ENCODE data around the gene SLC4A5. TPM values are rescaled to one million over a fixed set of nuclear protein-coding genes. Genes with fewer than 3 reads are reported as not detected.

SLC4A5 gene
- total and polyA plus RNA-seq, 8 donors, result 0.12 to 4.8 (median 0.58) TPM; not detected in 1

DNA sequence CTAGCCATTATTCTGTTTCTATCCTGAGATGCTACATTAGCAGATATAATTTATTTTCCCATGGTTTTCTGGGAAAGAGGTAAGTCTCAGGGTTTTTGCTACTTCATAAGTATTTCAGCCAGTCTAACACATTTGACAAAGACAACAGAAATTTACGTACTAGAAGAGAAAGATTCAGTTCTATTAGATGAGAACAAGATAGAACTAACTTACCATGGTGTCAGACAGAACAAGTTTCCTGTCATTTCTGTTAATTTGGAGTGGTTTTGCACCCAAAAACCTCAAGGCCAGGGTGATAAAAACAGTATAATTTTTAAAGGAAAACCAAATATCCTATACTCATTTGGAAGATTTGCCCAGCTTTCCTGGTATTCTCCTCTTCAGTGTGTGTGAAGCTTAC, 15.6 kb downstream of the SLC4A5 start:
- TF ChIP-seq POLR2AphosphoS5 (IDR thresholded peaks at IDR 0.05) (no peak), EP300 (IDR thresholded peaks at IDR 0.05) (no peak), POLR2A (IDR thresholded peaks at IDR 0.05) (no peak)
- TF ChIP-seq, protein P1, sequence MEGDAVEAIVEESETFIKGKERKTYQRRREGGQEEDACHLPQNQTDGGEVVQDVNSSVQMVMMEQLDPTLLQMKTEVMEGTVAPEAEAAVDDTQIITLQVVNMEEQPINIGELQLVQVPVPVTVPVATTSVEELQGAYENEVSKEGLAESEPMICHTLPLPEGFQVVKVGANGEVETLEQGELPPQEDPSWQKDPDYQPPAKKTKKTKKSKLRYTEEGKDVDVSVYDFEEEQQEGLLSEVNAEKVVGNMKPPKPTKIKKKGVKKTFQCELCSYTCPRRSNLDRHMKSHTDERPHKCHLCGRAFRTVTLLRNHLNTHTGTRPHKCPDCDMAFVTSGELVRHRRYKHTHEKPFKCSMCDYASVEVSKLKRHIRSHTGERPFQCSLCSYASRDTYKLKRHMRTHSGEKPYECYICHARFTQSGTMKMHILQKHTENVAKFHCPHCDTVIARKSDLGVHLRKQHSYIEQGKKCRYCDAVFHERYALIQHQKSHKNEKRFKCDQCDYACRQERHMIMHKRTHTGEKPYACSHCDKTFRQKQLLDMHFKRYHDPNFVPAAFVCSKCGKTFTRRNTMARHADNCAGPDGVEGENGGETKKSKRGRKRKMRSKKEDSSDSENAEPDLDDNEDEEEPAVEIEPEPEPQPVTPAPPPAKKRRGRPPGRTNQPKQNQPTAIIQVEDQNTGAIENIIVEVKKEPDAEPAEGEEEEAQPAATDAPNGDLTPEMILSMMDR (IDR thresholded peaks at IDR 0.05), result no peak
- H3K4me1 ChIP-seq, result no peaks in the 10 kb centered on the region
- 78 to 92% (median 83%) methylated on average over 1 of the region's 1 CpG for WGBS, 5 donors
- H3K9me3 ChIP-seq, result no peaks in the 10 kb centered on the region
- intact Hi-C loops (cut with DNase I; ENCODE audit: low total_unique reads), result no loop called here
- H3K4me3 ChIP-seq, result no peak overlapping the region
- no peak for DNase-seq
- no peak overlapping the region for H3K27ac ChIP-seq
- peaks cover 7 to 46% (median 35%) of the 10 kb centered on the region in 4 donors for H3K36me3 ChIP-seq
- no peaks in the 10 kb centered on the region for H3K27me3 ChIP-seq

DNA sequence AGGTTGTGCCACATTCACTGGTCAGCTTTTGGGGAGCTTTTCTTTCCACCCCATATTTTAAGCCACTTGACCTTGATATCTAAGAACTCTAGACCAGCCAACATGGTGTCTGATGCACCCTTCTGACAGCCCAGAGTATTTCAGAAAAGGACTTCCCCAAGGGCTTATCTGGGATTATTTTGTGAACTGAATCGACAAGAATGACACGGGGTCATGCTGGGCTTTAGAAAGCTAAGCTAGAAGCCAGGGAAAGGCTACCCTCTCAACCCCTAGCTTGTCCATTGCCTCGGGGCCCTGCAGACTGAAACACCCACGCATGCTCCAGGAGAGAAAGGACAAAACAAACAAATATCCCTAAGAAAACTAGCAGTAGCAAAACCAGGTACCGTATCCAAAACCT, 16.0 kb downstream of the SLC4A5 start:
- Histone ChIP-seq H3K4me1 (no peaks in the 10 kb centered on the region), H3K4me3 (no peak overlapping the region), H3K36me3 (peaks cover 7 to 42% (median 31%) of the 10 kb centered on the region in 4 donors), H3K27me3 (no peaks in the 10 kb centered on the region), H3K27ac (no peak overlapping the region), H3K9me3 (no peaks in the 10 kb centered on the region)
- TF ChIP-seq POLR2AphosphoS5 (IDR thresholded peaks at IDR 0.05) (no peak), EP300 (IDR thresholded peaks at IDR 0.05) (no peak), POLR2A (IDR thresholded peaks at IDR 0.05) (no peak)
- TF ChIP-seq, protein P1 (IDR thresholded peaks at IDR 0.05), result no peak
- DNase-seq, result no peak
- WGBS, 5 donors, result 68 to 77% (median 73%) methylated on average over 5 of the region's 5 CpGs
- intact Hi-C loops (cut with DNase I; ENCODE audit: low total_unique reads), result no loop called here

DNA sequence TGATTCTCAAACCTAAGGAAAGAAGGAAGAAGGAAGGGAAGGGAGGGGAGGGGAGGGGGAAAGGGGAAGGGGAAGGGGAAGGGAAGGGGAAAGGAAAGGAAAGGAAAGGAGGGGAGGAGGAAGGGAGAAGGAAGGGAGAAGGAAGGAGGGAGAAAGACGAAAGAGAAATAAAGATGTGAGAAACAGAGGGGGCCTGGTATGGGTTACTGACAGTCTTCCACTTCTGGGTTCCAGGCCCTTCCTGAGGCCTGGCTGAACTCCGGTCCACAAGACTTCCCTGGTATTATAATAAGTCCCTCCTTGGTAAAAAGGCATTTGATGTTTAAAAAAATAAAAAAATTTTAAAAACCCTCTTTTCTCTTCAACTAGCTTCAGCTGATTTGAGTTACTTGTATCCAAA, 17.4 kb downstream of the SLC4A5 start:
- Histone ChIP-seq H3K27me3 (no peaks in the 10 kb centered on the region), H3K9me3 (no peaks in the 10 kb centered on the region), H3K36me3 (peaks cover under 1 to 28% (median 18%) of the 10 kb centered on the region in 4 donors), H3K27ac (no peak overlapping the region), H3K4me3 (no peak overlapping the region), H3K4me1 (no peaks in the 10 kb centered on the region)
- TF ChIP-seq POLR2A (IDR thresholded peaks at IDR 0.05), result no peak
- TF ChIP-seq, protein P1 (IDR thresholded peaks at IDR 0.05), result no peak
- TF ChIP-seq EP300 (IDR thresholded peaks at IDR 0.05), result no peak
- TF ChIP-seq POLR2AphosphoS5 (IDR thresholded peaks at IDR 0.05), result no peak
- 84 to 94% (median 92%) methylated on average over 2 of the region's 2 CpGs for WGBS, 5 donors
- intact Hi-C loops (cut with DNase I; ENCODE audit: low total_unique reads), result no loop called here
- DNase-seq, result no peak

GRCh38 chr2:74321737-74322136, 21.5 kb downstream of the SLC4A5 start:
- 78 to 95% (median 89%) methylated on average over 2 of the region's 2 CpGs for WGBS, 5 donors
- intact Hi-C loops (cut with DNase I; ENCODE audit: low total_unique reads), result no loop called here
- H3K4me1 ChIP-seq, result peaks cover 0 to 15% (median 0%) of the 10 kb centered on the region in 4 donors
- DNase-seq, result no peak
- peaks cover 0 to 4% (median 0%) of the 10 kb centered on the region in 4 donors for H3K36me3 ChIP-seq
- no peaks in the 10 kb centered on the region for H3K9me3 ChIP-seq
- H3K27me3 ChIP-seq, result no peaks in the 10 kb centered on the region
- TF ChIP-seq POLR2A (IDR thresholded peaks at IDR 0.05), result no peak
- no peak for TF ChIP-seq EP300 (IDR thresholded peaks at IDR 0.05)
- TF ChIP-seq, protein P1 (IDR thresholded peaks at IDR 0.05), result no peak
- no peak for TF ChIP-seq POLR2AphosphoS5 (IDR thresholded peaks at IDR 0.05)
- no peak overlapping the region for H3K27ac ChIP-seq
- no peak overlapping the region for H3K4me3 ChIP-seq
